ENCODE measurements around the gene HTRA2. TPM values are rescaled to one million over a fixed set of nuclear protein-coding genes. Genes with fewer than 3 reads are reported as not detected.

Gene HTRA2
- total RNA-seq, 4 donors from 2014 or later: 24.2 to 38.5 (median 29.4) TPM

- Histone ChIP-seq H3K9me3 (no peaks in the 10 kb centered on the region), H3K36me3 (peaks cover 0 to 18% of the 10 kb centered on the region in 2 donors), H3K4me1 (peaks cover 0 to 8% of the 10 kb centered on the region in 2 donors), H3K27me3 (no peaks in the 10 kb centered on the region), H3K27ac (no peak overlapping the region), H3K4me3 (no peak overlapping the region)
- TF ChIP-seq POLR2A (IDR thresholded peaks at IDR 0.05) (no peak), CTCF (IDR thresholded peaks at IDR 0.05 in 4 of 5, conservative IDR thresholded peaks at IDR 0.05 in 1 of 5) (no peak)
- ATAC-seq (no peak), DNase-seq (no peak)
- in situ Hi-C loops (cut with MboI; ENCODE audit: low sequenced_read_pairs in 4 of 4) (loop anchor here in 1 of 4 donors (25.0 kb wide), 1 partner anchor 1299 kb away; the partner anchor contains the start of genes CCT7 and PRADC1), intact Hi-C loops (cut with DNase I; ENCODE audit: low total_unique reads) (no loop called here)
These were observed 6.6 kb downstream of the HTRA2 start for GRCh38 chr2:74536166-74536950.

GRCh38 chr2:74537140-74537539 is 7.4 kb downstream of the HTRA2 start:
- intact Hi-C loops (cut with DNase I; ENCODE audit: low total_unique reads) (no loop called here), in situ Hi-C loops (cut with MboI; ENCODE audit: low sequenced_read_pairs in 4 of 4) (loop anchor here in 1 of 4 donors (25.0 kb wide), 1 partner anchor 1300 kb away; the partner anchor contains the start of genes CCT7 and PRADC1)
- Histone ChIP-seq H3K4me1 (peaks cover 0 to 6% of the 10 kb centered on the region in 2 donors), H3K36me3 (peaks cover 0 to 11% of the 10 kb centered on the region in 2 donors), H3K9me3 (no peaks in the 10 kb centered on the region), H3K27me3 (no peaks in the 10 kb centered on the region), H3K4me3 (no peak overlapping the region), H3K27ac (no peak overlapping the region)
- ATAC-seq (no peak), DNase-seq (no peak)
- TF ChIP-seq CTCF (IDR thresholded peaks at IDR 0.05 in 4 of 5, conservative IDR thresholded peaks at IDR 0.05 in 1 of 5): no peak
- TF ChIP-seq POLR2A (IDR thresholded peaks at IDR 0.05): no peak

GRCh38 chr2:74538881-74539339 is 9.2 kb downstream of the HTRA2 start:
- Histone ChIP-seq H3K27ac (no peak overlapping the region), H3K27me3 (no peaks in the 10 kb centered on the region), H3K4me3 (no peak overlapping the region), H3K9me3 (no peaks in the 10 kb centered on the region), H3K36me3 (no peaks in the 10 kb centered on the region), H3K4me1 (peaks cover 0 to 6% of the 10 kb centered on the region in 2 donors)
- in situ Hi-C loops (cut with MboI; ENCODE audit: low sequenced_read_pairs in 4 of 4) (loop anchor here in 1 of 4 donors (25.0 kb wide), 1 partner anchor 1302 kb away; the partner anchor contains the start of genes CCT7 and PRADC1), intact Hi-C loops (cut with DNase I; ENCODE audit: low total_unique reads) (no loop called here)
- ATAC-seq (no peak), DNase-seq (no peak)
- TF ChIP-seq CTCF (IDR thresholded peaks at IDR 0.05 in 4 of 5, conservative IDR thresholded peaks at IDR 0.05 in 1 of 5): no peak
- no peak for TF ChIP-seq POLR2A (IDR thresholded peaks at IDR 0.05)

- in situ Hi-C loops (cut with MboI; ENCODE audit: low sequenced_read_pairs in 4 of 4): loop anchor here in 1 of 4 donors (25.0 kb wide), 1 partner anchor 1303 kb away; the partner anchor contains the start of genes CCT7 and PRADC1
- H3K4me1 ChIP-seq: peaks cover 0 to 6% of the 10 kb centered on the region in 2 donors
- ATAC-seq (peak; percentile 56 to 68), DNase-seq (peak in 1 of 2 donors; percentile 54)
- peak overlapping the region in 1 of 4 donors; percentile 18 for H3K27ac ChIP-seq
- no peaks in the 10 kb centered on the region for H3K36me3 ChIP-seq
- no peaks in the 10 kb centered on the region for H3K27me3 ChIP-seq
- no peak for TF ChIP-seq POLR2A (IDR thresholded peaks at IDR 0.05)
- TF ChIP-seq CTCF (IDR thresholded peaks at IDR 0.05 in 4 of 5, conservative IDR thresholded peaks at IDR 0.05 in 1 of 5): no peak
- no peaks in the 10 kb centered on the region for H3K9me3 ChIP-seq
- H3K4me3 ChIP-seq: no peak overlapping the region
- intact Hi-C loops (cut with DNase I; ENCODE audit: low total_unique reads): no loop called here
These were observed 10.6 kb downstream of the HTRA2 start for GRCh38 chr2:74540291-74540690.
